Vagina (tissue), 2 donors: ENCODE data around the gene ENO4. TPM values are rescaled to one million over a fixed set of nuclear protein-coding genes. Genes with fewer than 3 reads are reported as not detected.

Experiments used
- DNase-seq, 2 donors: peaks; one replicate each; pipeline ENCODE4 v3.0.0-alpha.2; 2017; ENCODE audit errors: extremely low spot score in 2 of 2
- H3K27ac ChIP-seq: fragments of 200-600 bp; sonication (generic); one replicate; pipeline ENCODE4 v1.5.1; 2019
- H3K27me3 ChIP-seq: fragments of 200-600 bp; sonication (generic); one replicate; pipeline ENCODE4 v1.5.1; 2019
- H3K36me3 ChIP-seq, 2 donors: fragments of 200-600 bp; sonication (generic); one replicate each; pipeline ENCODE4 v1.5.1; 2017 to 2019
- H3K4me1 ChIP-seq: fragments of 200-600 bp; sonication (generic); one replicate; pipeline ENCODE4 v1.5.1; 2019
- H3K4me3 ChIP-seq, 2 donors: fragments of 200-600 bp; sonication (generic); 1 replicate in 1 of 2; 2 replicates in 1 of 2; pipeline ENCODE4 v1.5.1; 2016 to 2019
- H3K9me3 ChIP-seq: fragments of 200-600 bp; sonication (generic); one replicate; pipeline ENCODE4 v1.5.1; 2019
- CTCF ChIP-seq, 3 experiments: fragments of 450-650 bp in 2 of 3; fragments of 200-600 bp in 1 of 3; sonication (generic) in 1 of 3; IDR thresholded peaks; one replicate each; pipeline ENCODE4 v1.5.1; 2017 to 2019; ENCODE audit warnings: antibody characterized with exemption in 3 of 3, mild to moderate bottlenecking in 2 of 3, moderate library complexity in 2 of 3
- POLR2A ChIP-seq, 2 donors: fragments of 450-650 bp; IDR thresholded peaks; one replicate each; pipeline ENCODE4 v1.6.1; 2017; ENCODE audit warnings: antibody characterized with exemption in 2 of 2, mild to moderate bottlenecking in 2 of 2, moderate library complexity in 2 of 2
- POLR2AphosphoS5 ChIP-seq, 2 donors: sonication (generic); formaldehyde crosslinking; IDR thresholded peaks; one replicate each; pipeline ENCODE4 v1.9.0; 2017; ENCODE audit warnings: antibody characterized with exemption in 2 of 2, mild to moderate bottlenecking in 2 of 2, low read depth in 1 of 2; ENCODE audit not compliant: insufficient read depth in 1 of 2
- intact Hi-C: fragments of 100-400 bp; cut with DNase I; formaldehyde crosslinking; loops from one replicate; pipeline ENCODE4 v1.15.1; 2023
- total RNA-seq: library from RNA; depleted of rRNA; stranded (reverse); fragments of >200 nt; gene quantifications from one replicate; pipeline ENCODE4 v1.2.3, GENCODE V29; 2016

The ENO4 gene
- total RNA-seq, 1 donor from 2014 or later, result not detected

GRCh38 chr10:116931806-116932205 lies 82.5 kb downstream of the ENO4 start:
- H3K4me3 ChIP-seq, result no peak overlapping the region
- H3K27ac ChIP-seq, result no peak overlapping the region
- no peaks in the 10 kb centered on the region for H3K4me1 ChIP-seq
- H3K27me3 ChIP-seq, result no peaks in the 10 kb centered on the region
- no peaks in the 10 kb centered on the region for H3K36me3 ChIP-seq
- intact Hi-C loops, result no loop called here
- no peak for DNase-seq
- H3K9me3 ChIP-seq, result no peaks in the 10 kb centered on the region
- TF ChIP-seq POLR2AphosphoS5 (IDR thresholded peaks at IDR 0.05; ENCODE audit: insufficient read depth in 1 of 2, low read depth in 1 of 2) (no peak), POLR2A (IDR thresholded peaks at IDR 0.05) (no peak), CTCF (IDR thresholded peaks at IDR 0.05) (no peak)

Other genes with a start within 250 kb of the ENO4 start
- not detected for gene PNLIPRP2, start 228.5 kb upstream of the ENO4 start, total RNA-seq
- gene HSPA12A, start 106.9 kb upstream of the ENO4 start, total RNA-seq, result 28.7 TPM
- gene SHTN1, start 155.7 kb downstream of the ENO4 start, total RNA-seq, result 7.4 TPM